DMS114 treated with DMSO at 0.1 percent for 48 hours (cell line): Measurements from ENCODE around the gene SERPINB13.
"Not testable (repeated sequence)": the region's sequence is repeated elsewhere in the genome, so short reads cannot be mapped to it uniquely, and the experiment has no call there.

Source experiments
- DNase-seq: peaks from one replicate; lab custom pipeline; 2025; ENCODE audit not compliant: unreplicated experiment; lab: John Stamatoyannopoulos, UW

SERPINB13 gene

GRCh38 chr18:63590373-63590772 lies 3.2 kb downstream of the SERPINB13 start:
- DNase-seq = no peak

GRCh38 chr18:63590966-63591695 lies 4.0 kb downstream of the SERPINB13 start:
- no peak for DNase-seq

GRCh38 chr18:63591725-63592124 lies 4.6 kb downstream of the SERPINB13 start:
- DNase-seq = no peak

- DNase-seq = no peak
Observed at GRCh38 chr18:63592471-63592870, 5.3 kb downstream of the SERPINB13 start.

GRCh38 chr18:63596964-63597363 lies 9.8 kb downstream of the SERPINB13 start:
- DNase-seq = no peak

GRCh38 chr18:63603355-63603754 lies 16.2 kb downstream of the SERPINB13 start:
- DNase-seq = no peak

- DNase-seq = no peak
Observed at GRCh38 chr18:63603772-63604171, 16.6 kb downstream of the SERPINB13 start.

- no peak for DNase-seq
Observed at GRCh38 chr18:63604791-63605567, 17.8 kb downstream of the SERPINB13 start.

GRCh38 chr18:63606526-63606925 lies 19.4 kb downstream of the SERPINB13 start:
- no peak for DNase-seq

GRCh38 chr18:63613420-63613819 lies 26.3 kb downstream of the SERPINB13 start:
- DNase-seq = no peak

- DNase-seq = no peak
Observed at GRCh38 chr18:63617049-63617914, 30.1 kb downstream of the SERPINB13 start.

- DNase-seq = no peak
Observed at GRCh38 chr18:63617915-63618234, 30.7 kb downstream of the SERPINB13 start.

GRCh38 chr18:63619661-63620060 lies 32.5 kb downstream of the SERPINB13 start:
- DNase-seq = no peak

- DNase-seq = no peak
Observed at GRCh38 chr18:63624863-63625262, 37.7 kb downstream of the SERPINB13 start.

GRCh38 chr18:63626431-63626830 lies 39.3 kb downstream of the SERPINB13 start:
- DNase-seq = no peak

GRCh38 chr18:63627819-63628218 lies 40.7 kb downstream of the SERPINB13 start:
- no peak for DNase-seq

GRCh38 chr18:63637703-63638102 lies 50.6 kb downstream of the SERPINB13 start:
- DNase-seq = no peak

GRCh38 chr18:63641157-63641680 lies 54.1 kb downstream of the SERPINB13 start:
- DNase-seq = not testable (repeated sequence)

GRCh38 chr18:63642668-63643356 lies 55.7 kb downstream of the SERPINB13 start:
- DNase-seq = not testable (repeated sequence)

GRCh38 chr18:63644142-63644541 lies 57.0 kb downstream of the SERPINB13 start, which contains the start of gene SERPINB4:
TSS of gene SERPINB4 (minus strand) at chr18:63644256. CDS start at chr18:63643577, 679 bp downstream.
- not testable (repeated sequence) for DNase-seq

- not testable (repeated sequence) for DNase-seq
Observed at GRCh38 chr18:63644694-63645093, 57.6 kb downstream of the SERPINB13 start.
